ENCODE data around the gene ACKR3.

DNA sequence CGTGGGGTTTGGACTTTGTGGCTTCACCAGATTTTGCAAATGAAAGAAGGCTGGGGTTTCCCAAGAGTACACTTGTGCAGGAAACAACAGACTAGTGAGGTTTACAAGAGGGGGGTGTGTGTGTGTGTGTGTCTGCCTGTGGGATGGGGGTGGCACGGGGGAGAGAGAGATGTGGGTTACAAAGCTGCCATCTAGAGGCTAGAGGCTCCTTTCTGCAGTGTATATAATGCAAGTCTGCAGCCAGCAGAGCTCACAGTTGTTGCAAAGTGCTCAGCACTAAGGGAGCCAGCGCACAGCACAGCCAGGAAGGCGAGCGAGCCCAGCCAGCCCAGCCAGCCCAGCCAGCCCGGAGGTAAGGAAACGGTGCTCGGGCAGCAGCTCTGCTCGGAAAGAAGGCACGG lies at the start of gene ACKR3:
- TF ChIP-seq, protein P1, sequence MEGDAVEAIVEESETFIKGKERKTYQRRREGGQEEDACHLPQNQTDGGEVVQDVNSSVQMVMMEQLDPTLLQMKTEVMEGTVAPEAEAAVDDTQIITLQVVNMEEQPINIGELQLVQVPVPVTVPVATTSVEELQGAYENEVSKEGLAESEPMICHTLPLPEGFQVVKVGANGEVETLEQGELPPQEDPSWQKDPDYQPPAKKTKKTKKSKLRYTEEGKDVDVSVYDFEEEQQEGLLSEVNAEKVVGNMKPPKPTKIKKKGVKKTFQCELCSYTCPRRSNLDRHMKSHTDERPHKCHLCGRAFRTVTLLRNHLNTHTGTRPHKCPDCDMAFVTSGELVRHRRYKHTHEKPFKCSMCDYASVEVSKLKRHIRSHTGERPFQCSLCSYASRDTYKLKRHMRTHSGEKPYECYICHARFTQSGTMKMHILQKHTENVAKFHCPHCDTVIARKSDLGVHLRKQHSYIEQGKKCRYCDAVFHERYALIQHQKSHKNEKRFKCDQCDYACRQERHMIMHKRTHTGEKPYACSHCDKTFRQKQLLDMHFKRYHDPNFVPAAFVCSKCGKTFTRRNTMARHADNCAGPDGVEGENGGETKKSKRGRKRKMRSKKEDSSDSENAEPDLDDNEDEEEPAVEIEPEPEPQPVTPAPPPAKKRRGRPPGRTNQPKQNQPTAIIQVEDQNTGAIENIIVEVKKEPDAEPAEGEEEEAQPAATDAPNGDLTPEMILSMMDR (IDR thresholded peaks at IDR 0.05) = peak; percentile 16 to 50 (median 19)
- peak; percentile 13 for TF ChIP-seq POLR2A (IDR thresholded peaks at IDR 0.05)

All from testis (tissue), 2 donors.